ENCODE data around the gene RPS21. TPM values are rescaled to one million over a fixed set of nuclear protein-coding genes. Genes with fewer than 3 reads are reported as not detected.

Gene RPS21
- total RNA-seq, 5 donors from 2014 or later (not counting 1 experiment from before 2014, with no cell fraction given) = 2,807 to 3,290 (median 3,085) TPM

DNA sequence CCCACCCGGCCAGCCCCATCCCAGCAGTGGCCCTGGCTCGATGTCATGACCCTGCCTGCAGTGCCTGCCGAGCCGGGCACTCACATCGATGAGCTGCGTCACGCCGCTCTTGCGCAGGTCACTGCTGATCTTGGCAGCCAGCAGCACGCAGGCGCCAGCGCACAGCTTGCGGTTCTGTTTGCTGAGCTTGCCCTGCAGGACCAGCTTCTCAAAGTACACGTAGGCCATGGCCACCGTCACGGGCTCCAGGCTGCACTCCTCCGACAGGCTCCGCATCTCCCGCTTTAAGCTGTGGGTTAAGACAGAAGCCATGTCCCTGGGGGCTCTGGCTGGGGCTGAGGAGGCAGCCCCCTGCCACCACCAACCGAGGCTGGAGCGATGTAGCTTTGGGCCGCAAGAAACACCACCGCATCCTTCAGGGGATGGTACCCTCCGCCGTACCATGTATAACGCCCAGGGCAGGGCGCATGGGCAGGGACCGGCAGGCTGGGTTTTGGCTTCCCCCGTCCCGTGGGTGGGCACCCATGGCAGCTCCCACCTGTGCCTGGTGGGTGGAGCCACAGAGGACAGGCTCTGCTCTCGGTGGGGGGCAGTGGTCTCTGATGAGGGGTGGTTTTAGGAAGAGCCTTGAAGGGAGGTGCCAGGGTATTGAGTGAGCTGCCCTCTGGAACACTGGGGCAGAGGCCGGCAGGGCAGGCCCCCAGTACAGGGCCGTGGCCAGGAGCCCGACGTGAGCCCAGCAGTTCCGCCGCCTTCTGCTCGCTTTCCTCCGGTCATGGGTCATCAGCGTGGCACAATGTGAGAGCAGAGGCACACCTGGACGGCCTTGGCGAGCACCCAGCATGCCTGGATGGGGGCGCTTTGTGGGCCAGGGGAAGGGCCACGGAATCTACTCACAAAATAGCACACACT, 4.5 kb downstream of the RPS21 start:
- H3K27ac Mint-ChIP-seq = no peak overlapping the region

GRCh38 chr20:62392077-62392418, 5.1 kb downstream of the RPS21 start:
- ChIA-PET POLR2A (no interaction called here), CTCF (no interaction called here)
- peaks cover 25 to 32% (median 26%) of the 10 kb centered on the region in 3 donors for H3K4me1 Mint-ChIP-seq
- no peak overlapping the region for H3K4me3 ChIP-seq (ENCODE audit: control insufficient read depth in 1 of 2, extremely low read depth in 1 of 2, low read length in 1 of 2)
- DNase-seq (no peak), ATAC-seq (replicated peaks in 1 of 4) (no peak)
- H3K27me3 Mint-ChIP-seq = no peaks in the 10 kb centered on the region
- peaks cover 23 to 38% of the 10 kb centered on the region in 2 donors for H3K36me3 ChIP-seq (ENCODE audit: control insufficient read depth in 2 of 2, extremely low read depth in 1 of 2, insufficient read depth in 1 of 2, low read length in 1 of 2)
- peaks cover 29% of the 10 kb centered on the region for H3K36me3 Mint-ChIP-seq
- no peaks in the 10 kb centered on the region for H3K9me3 Mint-ChIP-seq
- 92% methylated on average over 9 of the region's 10 CpGs for WGBS (ENCODE audit: insufficient coverage)
- no peaks in the 10 kb centered on the region for H3K27me3 ChIP-seq (replicated peaks in 1 of 2; ENCODE audit: control insufficient read depth in 2 of 2, extremely low read depth in 1 of 2, insufficient read depth in 2 of 2, low read length in 1 of 2)
- H3K27ac Mint-ChIP-seq = no peak overlapping the region
- H3K9me3 ChIP-seq = no peaks in the 10 kb centered on the region
- no peak overlapping the region for H3K4me3 Mint-ChIP-seq
- peaks cover 9 to 21% of the 10 kb centered on the region in 2 experiments for H3K4me1 ChIP-seq (ENCODE audit: control insufficient read depth in 1 of 2, extremely low read depth in 1 of 2, insufficient read depth in 2 of 2, low read length in 2 of 2)
- no peak overlapping the region for H3K27ac ChIP-seq (ENCODE audit: low read length)

More for the DNA sequence above, 4.5 kb downstream of the RPS21 start:
- no peaks in the 10 kb centered on the region for H3K9me3 ChIP-seq
- no peak overlapping the region for H3K4me3 ChIP-seq (ENCODE audit: control insufficient read depth in 1 of 2, extremely low read depth in 1 of 2, low read length in 1 of 2)
- 95% methylated on average over 39 of the region's 44 CpGs for WGBS (ENCODE audit: insufficient coverage)
- ATAC-seq (replicated peaks in 1 of 4) = no peak
- no peak overlapping the region for H3K4me3 Mint-ChIP-seq
- H3K36me3 ChIP-seq (ENCODE audit: control insufficient read depth in 2 of 2, extremely low read depth in 1 of 2, insufficient read depth in 1 of 2, low read length in 1 of 2) = peaks cover 23 to 38% of the 10 kb centered on the region in 2 donors
- no peaks in the 10 kb centered on the region for H3K9me3 Mint-ChIP-seq
- H3K4me1 ChIP-seq (ENCODE audit: control insufficient read depth in 1 of 2, extremely low read depth in 1 of 2, insufficient read depth in 2 of 2, low read length in 2 of 2) = peaks cover 9 to 22% of the 10 kb centered on the region in 2 experiments
- peaks cover 28% of the 10 kb centered on the region for H3K36me3 Mint-ChIP-seq
- H3K27me3 ChIP-seq (replicated peaks in 1 of 2; ENCODE audit: control insufficient read depth in 2 of 2, extremely low read depth in 1 of 2, insufficient read depth in 2 of 2, low read length in 1 of 2) = no peaks in the 10 kb centered on the region
- CTCF ChIA-PET = no interaction called here
- POLR2A ChIA-PET = no interaction called here
- H3K27ac ChIP-seq (ENCODE audit: low read length) = no peak overlapping the region
- no peaks in the 10 kb centered on the region for H3K27me3 Mint-ChIP-seq
- H3K4me1 Mint-ChIP-seq = peaks cover 26 to 32% (median 27%) of the 10 kb centered on the region in 3 donors
- no peak for DNase-seq

GRCh38 chr20:62392621-62393334, 5.9 kb downstream of the RPS21 start:
- DNase-seq = no peak
- WGBS (ENCODE audit: insufficient coverage) = 94% methylated on average over 18 of the region's 21 CpGs
- no peaks in the 10 kb centered on the region for H3K9me3 ChIP-seq
- ATAC-seq (replicated peaks in 1 of 4) = peak in 2 of 4 experiments; percentile 10 to 14
- no peaks in the 10 kb centered on the region for H3K27me3 ChIP-seq (replicated peaks in 1 of 2; ENCODE audit: control insufficient read depth in 2 of 2, extremely low read depth in 1 of 2, insufficient read depth in 2 of 2, low read length in 1 of 2)
- no peak overlapping the region for H3K27ac ChIP-seq (ENCODE audit: low read length)
- Mint-ChIP-seq H3K27me3 (no peaks in the 10 kb centered on the region), H3K4me3 (no peak overlapping the region), H3K27ac (no peak overlapping the region), H3K4me1 (peaks cover 20 to 27% (median 21%) of the 10 kb centered on the region in 3 donors), H3K9me3 (no peaks in the 10 kb centered on the region), H3K36me3 (peaks cover 36% of the 10 kb centered on the region)
- H3K36me3 ChIP-seq (ENCODE audit: control insufficient read depth in 2 of 2, extremely low read depth in 1 of 2, insufficient read depth in 1 of 2, low read length in 1 of 2) = peaks cover 23 to 38% of the 10 kb centered on the region in 2 donors
- POLR2A ChIA-PET = no interaction called here
- H3K4me3 ChIP-seq (ENCODE audit: control insufficient read depth in 1 of 2, extremely low read depth in 1 of 2, low read length in 1 of 2) = no peak overlapping the region
- CTCF ChIA-PET = no interaction called here
- peaks cover 6 to 15% of the 10 kb centered on the region in 2 experiments for H3K4me1 ChIP-seq (ENCODE audit: control insufficient read depth in 1 of 2, extremely low read depth in 1 of 2, insufficient read depth in 2 of 2, low read length in 2 of 2)

GRCh38 chr20:62393335-62393665, 6.4 kb downstream of the RPS21 start:
- DNase-seq = no peak
- no peak for ATAC-seq (replicated peaks in 1 of 4)
- Histone ChIP-seq H3K9me3 (no peaks in the 10 kb centered on the region), H3K4me3 (ENCODE audit: control insufficient read depth in 1 of 2, extremely low read depth in 1 of 2, low read length in 1 of 2) (no peak overlapping the region), H3K36me3 (ENCODE audit: control insufficient read depth in 2 of 2, extremely low read depth in 1 of 2, insufficient read depth in 1 of 2, low read length in 1 of 2) (peaks cover 23 to 32% of the 10 kb centered on the region in 2 donors), H3K27ac (ENCODE audit: low read length) (no peak overlapping the region), H3K27me3 (replicated peaks in 1 of 2; ENCODE audit: control insufficient read depth in 2 of 2, extremely low read depth in 1 of 2, insufficient read depth in 2 of 2, low read length in 1 of 2) (no peaks in the 10 kb centered on the region), H3K4me1 (ENCODE audit: control insufficient read depth in 1 of 2, extremely low read depth in 1 of 2, insufficient read depth in 2 of 2, low read length in 2 of 2) (peaks cover 1 to 10% of the 10 kb centered on the region in 2 experiments)
- H3K27ac Mint-ChIP-seq = no peak overlapping the region
- H3K4me1 Mint-ChIP-seq = peaks cover 15 to 23% (median 16%) of the 10 kb centered on the region in 3 donors
- H3K36me3 Mint-ChIP-seq = peaks cover 36% of the 10 kb centered on the region
- CTCF ChIA-PET = no interaction called here
- H3K9me3 Mint-ChIP-seq = no peaks in the 10 kb centered on the region
- POLR2A ChIA-PET = no interaction called here
- no peak overlapping the region for H3K4me3 Mint-ChIP-seq
- H3K27me3 Mint-ChIP-seq = no peaks in the 10 kb centered on the region
- 93% methylated on average over 11 of the region's 12 CpGs for WGBS (ENCODE audit: insufficient coverage)

DNA sequence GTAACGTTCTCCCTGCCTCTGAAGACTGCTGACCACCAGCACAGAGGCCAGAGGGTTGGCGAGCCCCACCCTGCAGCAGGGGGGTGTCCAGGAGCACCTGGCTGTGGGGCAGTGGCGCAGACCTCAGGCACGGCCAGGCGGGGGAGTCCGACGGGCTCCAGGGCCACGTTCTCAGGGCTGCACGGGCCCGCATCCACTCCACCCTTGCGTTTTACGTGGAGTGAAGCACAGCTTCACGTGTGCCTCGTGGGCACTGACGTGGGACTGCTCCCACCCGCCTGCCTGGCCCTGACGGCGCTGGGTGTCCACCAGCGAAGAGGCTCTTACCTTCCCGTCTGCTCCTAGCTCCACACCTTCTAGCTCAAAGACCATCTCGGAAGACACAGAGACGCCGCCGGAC, 6.9 kb downstream of the RPS21 start:
- Histone ChIP-seq H3K27ac (ENCODE audit: low read length) (no peak overlapping the region), H3K36me3 (ENCODE audit: control insufficient read depth in 2 of 2, extremely low read depth in 1 of 2, insufficient read depth in 1 of 2, low read length in 1 of 2) (peaks cover 23 to 27% of the 10 kb centered on the region in 2 donors), H3K9me3 (no peaks in the 10 kb centered on the region), H3K4me1 (ENCODE audit: control insufficient read depth in 1 of 2, extremely low read depth in 1 of 2, insufficient read depth in 2 of 2, low read length in 2 of 2) (peaks cover 0 to 8% of the 10 kb centered on the region in 2 experiments), H3K4me3 (ENCODE audit: control insufficient read depth in 1 of 2, extremely low read depth in 1 of 2, low read length in 1 of 2) (no peak overlapping the region), H3K27me3 (replicated peaks in 1 of 2; ENCODE audit: control insufficient read depth in 2 of 2, extremely low read depth in 1 of 2, insufficient read depth in 2 of 2, low read length in 1 of 2) (no peaks in the 10 kb centered on the region)
- Mint-ChIP-seq H3K4me1 (peaks cover 9 to 19% (median 10%) of the 10 kb centered on the region in 3 donors), H3K9me3 (no peaks in the 10 kb centered on the region), H3K4me3 (no peak overlapping the region), H3K27ac (no peak overlapping the region), H3K27me3 (no peaks in the 10 kb centered on the region), H3K36me3 (peaks cover 32% of the 10 kb centered on the region)
- ATAC-seq (replicated peaks in 1 of 4) (no peak), DNase-seq (no peak)
- CTCF ChIA-PET = no interaction called here
- WGBS (ENCODE audit: insufficient coverage) = 91% methylated on average over 24 of the region's 24 CpGs
- POLR2A ChIA-PET = no interaction called here

GRCh38 chr20:62394248-62395245, 7.6 kb downstream of the RPS21 start:
- Mint-ChIP-seq H3K36me3 (peaks cover 26% of the 10 kb centered on the region), H3K27ac (no peak overlapping the region), H3K27me3 (no peaks in the 10 kb centered on the region), H3K9me3 (no peaks in the 10 kb centered on the region), H3K4me3 (no peak overlapping the region), H3K4me1 (peaks cover 4 to 12% (median 5%) of the 10 kb centered on the region in 3 donors)
- DNase-seq = no peak
- WGBS (ENCODE audit: insufficient coverage) = 94% methylated on average over 36 of the region's 44 CpGs
- CTCF ChIA-PET = no interaction called here
- Histone ChIP-seq H3K4me1 (ENCODE audit: control insufficient read depth in 1 of 2, extremely low read depth in 1 of 2, insufficient read depth in 2 of 2, low read length in 2 of 2) (peaks cover 0 to 3% of the 10 kb centered on the region in 2 experiments), H3K9me3 (no peaks in the 10 kb centered on the region), H3K36me3 (ENCODE audit: control insufficient read depth in 2 of 2, extremely low read depth in 1 of 2, insufficient read depth in 1 of 2, low read length in 1 of 2) (peaks cover 20 to 21% of the 10 kb centered on the region in 2 donors), H3K27ac (ENCODE audit: low read length) (no peak overlapping the region), H3K27me3 (replicated peaks in 1 of 2; ENCODE audit: control insufficient read depth in 2 of 2, extremely low read depth in 1 of 2, insufficient read depth in 2 of 2, low read length in 1 of 2) (no peaks in the 10 kb centered on the region), H3K4me3 (ENCODE audit: control insufficient read depth in 1 of 2, extremely low read depth in 1 of 2, low read length in 1 of 2) (no peak overlapping the region)
- POLR2A ChIA-PET = no interaction called here
- no peak for ATAC-seq (replicated peaks in 1 of 4)
